ENCODE measurements around the gene LARGE2.

Gene LARGE2

GRCh38 chr11:45931739-45932138 lies 9.3 kb downstream of the LARGE2 start:
- DNase-seq, result no peak

GRCh38 chr11:45932217-45932616 lies 9.8 kb downstream of the LARGE2 start:
- no peak for DNase-seq

DNA sequence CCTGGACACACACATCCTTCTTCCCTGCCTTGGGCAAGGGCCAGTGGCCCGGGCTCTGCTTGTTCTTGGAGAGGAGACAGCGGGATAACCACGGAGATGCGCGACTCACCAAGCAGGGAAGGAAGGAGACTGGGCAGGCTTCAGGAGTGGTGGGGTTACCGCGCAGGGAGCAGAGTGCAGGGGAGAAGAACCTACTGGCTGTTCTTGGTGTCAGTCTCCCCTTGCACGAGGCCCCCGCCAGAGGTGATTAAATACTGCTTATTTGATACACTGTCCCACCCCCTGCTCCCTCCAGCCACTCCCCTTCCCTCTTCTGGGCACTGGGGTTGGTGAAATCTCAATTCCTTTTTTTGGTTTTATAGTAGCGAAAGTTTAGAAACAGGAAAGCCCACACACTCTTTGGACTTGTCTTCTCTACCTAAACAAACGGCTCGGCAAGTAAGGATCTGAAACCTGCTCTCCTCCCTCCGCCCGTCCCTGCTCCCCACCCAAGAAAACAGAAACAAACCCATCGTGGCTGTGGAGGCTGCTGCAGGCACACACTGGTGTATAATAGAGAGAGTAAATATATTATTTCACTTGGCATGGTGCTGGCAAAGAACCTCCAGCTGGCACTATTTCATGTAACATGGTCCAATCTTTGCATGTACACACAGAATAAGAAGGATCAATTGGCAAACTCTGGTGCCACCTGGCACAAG lies 10.8 kb downstream of the LARGE2 start:
- no peak for DNase-seq

DNA sequence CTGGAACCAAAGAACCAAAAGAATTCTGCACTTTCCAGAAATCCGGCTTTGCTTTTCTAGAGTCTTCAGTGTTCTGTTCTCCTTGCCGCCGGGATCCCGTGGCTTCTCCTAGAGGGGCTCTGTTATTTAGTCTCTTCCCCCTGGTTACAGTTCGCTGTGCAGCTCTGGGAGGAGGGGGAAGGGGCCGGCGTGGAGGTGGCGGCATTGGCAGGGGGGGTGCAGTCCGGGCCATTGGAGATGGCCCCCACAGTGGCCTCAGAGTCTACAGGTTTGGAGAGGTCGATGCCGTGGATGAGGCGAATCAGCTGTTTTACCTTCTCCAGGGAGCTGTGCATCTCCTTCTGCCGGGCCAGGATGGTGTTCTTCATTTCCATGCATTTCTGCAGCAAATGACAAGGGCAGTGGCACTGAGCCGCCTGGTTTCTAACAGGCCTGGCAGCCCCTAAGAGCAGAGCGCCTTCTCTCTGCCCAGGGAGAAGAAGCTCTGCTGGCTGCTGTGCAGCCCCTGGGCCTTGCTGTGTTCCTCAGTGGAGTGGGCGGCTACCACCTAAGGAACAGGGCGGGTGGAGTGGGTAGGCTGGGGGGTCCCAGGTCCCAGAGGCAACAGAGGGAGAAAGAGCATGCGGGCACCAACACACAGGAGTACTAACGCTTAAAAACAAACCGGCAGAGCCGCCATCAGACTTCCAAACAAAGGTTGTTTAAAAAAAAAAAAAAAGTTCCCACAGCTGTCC lies 11.6 kb downstream of the LARGE2 start:
- no peak for DNase-seq

- DNase-seq, result no peak
Observed at GRCh38 chr11:45934580-45935318, 12.3 kb downstream of the LARGE2 start.

DNA sequence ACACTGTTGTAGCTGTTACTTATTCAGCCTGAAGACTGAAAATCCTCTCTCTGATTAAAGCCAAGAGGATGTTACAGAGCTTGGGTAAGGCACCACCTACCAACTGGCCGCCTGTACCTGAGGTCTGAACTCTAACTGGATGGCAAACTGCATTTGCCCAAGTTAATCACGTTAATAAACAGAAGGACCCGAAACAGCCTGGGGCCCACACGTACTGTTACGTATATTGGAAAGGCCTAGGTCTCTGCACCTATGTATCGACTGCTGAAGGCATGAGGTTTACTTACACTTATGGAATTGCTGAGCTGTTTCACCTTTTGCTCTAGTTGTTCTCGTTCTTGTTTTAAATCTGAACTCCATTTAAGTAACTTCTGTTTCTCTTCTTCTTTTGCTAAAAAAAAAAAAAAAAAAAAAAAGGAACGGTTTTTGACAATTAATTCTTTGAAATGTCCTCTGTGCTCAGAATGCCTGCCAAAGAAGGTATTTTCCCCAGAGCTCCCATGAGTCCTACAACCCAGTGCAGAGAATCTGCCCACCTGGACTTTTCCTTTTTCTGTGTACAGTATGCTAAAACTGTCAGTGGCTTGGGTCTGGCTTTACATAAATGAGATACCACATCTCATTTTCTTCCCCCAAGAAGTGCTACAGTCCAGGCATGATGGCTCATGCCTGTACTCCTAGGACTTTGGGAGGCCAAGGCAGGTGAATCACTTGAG lies 13.1 kb downstream of the LARGE2 start:
- no peak for DNase-seq

DNA sequence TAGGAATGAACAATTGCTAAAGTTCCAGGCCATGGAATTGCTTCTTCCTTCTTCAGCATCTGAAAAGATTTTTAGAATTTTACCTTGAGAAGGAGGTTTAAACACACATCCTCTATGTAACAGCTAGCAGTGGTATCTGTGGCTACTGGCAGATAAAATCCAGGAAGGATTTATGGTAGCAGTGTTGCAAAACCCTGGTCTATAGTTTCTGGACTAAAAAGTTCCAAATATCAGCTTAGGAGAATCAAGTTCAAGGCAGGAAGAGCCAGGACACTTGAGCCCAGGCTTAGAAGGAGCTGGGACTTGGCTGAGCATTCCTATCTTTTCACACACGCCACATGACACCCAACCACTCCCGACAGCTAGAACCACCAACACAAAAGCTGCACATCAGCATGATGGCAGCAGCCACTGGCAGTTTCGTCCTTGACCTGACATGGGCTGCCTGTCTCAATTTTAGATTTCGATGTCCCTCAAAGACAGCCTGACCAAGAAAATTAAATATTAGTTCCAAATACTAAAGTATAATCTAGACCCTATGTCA lies 14.1 kb downstream of the LARGE2 start:
- no peak for DNase-seq

GRCh38 chr11:45937916-45938315 lies 15.5 kb downstream of the LARGE2 start:
- no peak for DNase-seq

GRCh38 chr11:45939836-45940235 lies 17.4 kb downstream of the LARGE2 start:
- no peak for DNase-seq

DNA sequence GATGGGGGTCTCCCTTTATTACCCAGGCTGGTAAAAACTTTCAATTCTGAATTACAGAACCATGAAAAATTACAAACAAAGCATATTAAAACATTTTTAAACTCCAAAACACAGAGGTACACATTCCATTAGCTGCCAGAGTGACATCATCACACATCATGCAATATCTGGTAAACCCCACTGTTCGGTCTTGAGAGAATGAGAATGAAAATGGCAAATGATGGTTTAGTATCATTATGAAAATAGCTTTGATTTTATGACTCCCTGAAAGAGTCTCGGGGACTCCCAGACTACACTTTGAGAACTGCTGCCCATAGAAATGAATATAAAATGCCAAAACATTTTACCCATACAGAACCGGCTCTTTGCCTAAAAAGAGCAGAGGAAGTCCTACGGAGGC lies 18.8 kb downstream of the LARGE2 start:
- DNase-seq, result no peak

- no peak for DNase-seq
Observed at GRCh38 chr11:45942381-45942780, 19.9 kb downstream of the LARGE2 start.

DNA sequence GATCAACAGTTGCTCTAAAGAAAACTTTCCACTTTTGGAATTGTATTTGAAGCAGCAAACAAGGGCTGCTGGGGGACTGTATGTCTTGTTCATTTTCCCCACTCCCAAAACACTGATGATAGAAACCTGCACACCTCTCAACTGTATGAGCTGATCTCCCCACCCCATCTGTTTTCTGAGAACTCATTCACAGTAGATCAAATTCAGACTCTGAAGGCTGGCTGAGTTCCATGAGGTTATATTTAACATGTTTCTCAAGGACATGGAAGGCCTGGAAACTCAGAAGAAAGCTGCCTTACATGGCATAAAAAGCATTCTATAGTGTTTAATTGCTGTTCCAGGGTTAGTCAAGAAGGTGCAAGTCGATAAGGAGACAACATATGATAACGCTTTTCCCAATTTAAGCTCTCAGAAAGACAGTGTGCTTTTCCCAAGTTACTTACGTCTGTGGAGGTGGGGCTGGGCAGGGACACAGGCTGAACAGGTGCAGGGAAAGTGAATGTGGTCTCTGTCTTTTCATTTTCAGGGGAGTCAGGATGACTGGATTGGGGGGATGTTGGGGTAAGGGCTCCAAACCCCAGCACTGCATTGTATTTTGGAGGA lies 23.0 kb downstream of the LARGE2 start:
- DNase-seq, result no peak

DNA sequence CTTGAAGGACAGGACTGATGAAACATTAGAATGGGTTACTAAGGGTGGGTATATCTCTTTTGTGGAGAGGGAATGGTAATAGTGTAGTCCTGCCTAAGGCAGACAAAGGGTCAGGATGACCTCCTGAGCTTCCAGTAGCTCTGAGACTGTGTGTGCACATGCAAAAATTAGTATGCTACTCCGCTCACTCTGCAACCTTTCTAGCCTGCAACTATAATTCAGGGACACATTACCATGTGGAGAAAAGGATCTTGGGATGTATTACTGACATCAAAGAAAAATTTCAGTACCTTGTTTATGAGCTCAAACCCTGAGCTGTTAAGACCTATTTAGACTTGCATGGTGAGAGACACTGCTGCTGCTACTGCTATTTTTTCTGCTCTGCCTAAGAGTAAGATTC lies 25.4 kb downstream of the LARGE2 start:
- no peak for DNase-seq

GRCh38 chr11:45948356-45948755 lies 25.9 kb downstream of the LARGE2 start:
- no peak for DNase-seq

- DNase-seq, result no peak
Observed at GRCh38 chr11:45949992-45950407, 27.5 kb downstream of the LARGE2 start.

- DNase-seq, result no peak
Observed at GRCh38 chr11:45959851-45960250, 37.4 kb downstream of the LARGE2 start.

DNA sequence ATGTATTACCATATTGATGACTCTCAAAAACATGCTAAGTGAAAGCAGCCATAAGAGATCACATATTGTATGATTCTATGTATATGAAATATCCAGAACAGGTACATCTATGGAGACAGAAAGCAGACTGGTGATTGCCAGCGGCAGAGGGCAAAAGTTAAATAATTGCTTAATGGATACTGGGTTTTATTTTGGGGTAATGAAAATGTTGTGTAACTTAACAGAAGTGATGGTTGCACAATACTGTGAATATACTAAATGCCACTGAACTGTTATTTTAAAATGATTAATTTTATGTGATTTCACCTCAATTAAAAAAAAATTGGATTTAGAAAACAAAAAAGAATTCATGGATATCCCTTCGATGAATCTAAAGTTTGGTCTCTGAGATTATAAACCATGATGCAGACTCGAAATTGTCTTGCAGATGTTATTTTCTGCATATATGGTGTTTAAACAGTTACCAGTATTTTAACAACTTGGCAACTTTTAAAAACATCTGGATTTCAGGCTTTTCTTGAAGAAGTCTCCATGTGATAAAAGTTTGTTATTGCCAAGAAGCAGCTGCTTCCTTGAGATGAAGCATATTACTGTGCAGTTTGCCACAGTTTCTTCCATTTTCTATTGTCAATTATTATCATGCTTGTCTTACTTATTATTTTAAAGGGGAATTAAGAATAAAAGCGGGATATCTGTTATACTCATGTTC lies 38.1 kb downstream of the LARGE2 start:
- no peak for DNase-seq

DNA sequence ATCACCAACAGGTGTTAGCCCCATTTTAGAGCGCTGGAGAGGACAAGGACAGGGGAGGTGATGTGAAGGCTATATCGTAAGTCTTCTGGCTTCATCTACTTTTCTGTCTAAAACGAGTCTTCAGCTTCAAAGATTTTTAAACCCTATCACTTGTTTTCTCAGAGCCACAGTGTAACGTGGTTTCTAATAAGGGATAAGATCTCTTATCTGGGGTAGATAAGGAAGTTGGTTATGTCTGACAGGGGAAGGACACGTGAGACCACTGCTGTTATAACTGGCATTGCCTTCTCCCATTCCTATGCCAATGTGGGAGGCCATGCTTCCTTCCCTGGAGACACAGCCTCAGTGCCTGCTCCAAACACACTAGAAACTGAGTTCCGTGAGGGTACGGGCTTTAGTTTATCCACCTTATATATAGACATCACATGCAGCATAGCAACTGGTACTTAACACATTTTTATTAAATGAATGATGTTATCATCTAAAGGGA lies 39.3 kb downstream of the LARGE2 start:
- no peak for DNase-seq

DNA sequence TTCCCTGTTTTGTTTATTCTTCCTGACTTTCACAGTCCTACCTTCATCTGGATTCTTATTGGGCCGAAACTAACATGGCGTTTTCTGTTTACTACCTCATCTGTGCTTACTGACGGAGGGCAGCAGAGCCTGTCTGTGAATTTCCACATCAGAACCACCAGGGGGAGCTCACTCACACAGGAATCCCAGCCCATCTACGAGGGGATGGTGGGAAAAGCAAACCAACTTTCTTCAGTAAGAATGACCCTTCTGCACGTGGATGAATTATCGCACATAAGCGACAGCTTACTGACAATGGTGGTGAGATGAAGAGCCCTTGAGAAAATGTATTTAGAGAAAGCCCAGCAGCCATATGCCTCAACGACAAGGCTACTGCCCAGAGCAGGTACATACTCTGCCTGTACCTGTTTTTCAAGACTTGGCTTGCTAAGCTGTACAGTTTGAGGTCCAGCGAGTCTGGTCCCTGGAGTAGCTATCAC lies 42.5 kb downstream of the LARGE2 start:
- peak; percentile 58 for DNase-seq

DNA sequence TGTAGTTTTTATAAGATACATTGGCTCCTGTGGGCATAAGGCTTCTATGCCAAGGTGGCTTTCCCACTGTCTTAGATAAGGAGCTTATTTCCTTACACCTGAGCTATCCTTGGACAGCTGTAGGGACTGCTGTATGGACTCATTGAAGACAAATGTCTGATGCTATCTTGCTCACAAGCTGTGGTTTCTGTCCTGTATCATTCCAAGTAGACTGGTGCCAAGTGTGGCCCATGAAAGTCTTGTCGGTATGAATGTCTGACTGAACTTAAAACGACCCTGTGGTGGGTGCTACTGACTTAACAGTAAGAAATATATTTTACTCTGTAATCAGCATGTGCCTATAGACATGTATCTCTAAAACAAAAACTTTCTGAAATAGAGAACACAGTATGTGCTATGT lies 45.0 kb downstream of the LARGE2 start:
- DNase-seq, result no peak

- no peak for DNase-seq
Observed at GRCh38 chr11:45968901-45969300, 46.4 kb downstream of the LARGE2 start.

DNA sequence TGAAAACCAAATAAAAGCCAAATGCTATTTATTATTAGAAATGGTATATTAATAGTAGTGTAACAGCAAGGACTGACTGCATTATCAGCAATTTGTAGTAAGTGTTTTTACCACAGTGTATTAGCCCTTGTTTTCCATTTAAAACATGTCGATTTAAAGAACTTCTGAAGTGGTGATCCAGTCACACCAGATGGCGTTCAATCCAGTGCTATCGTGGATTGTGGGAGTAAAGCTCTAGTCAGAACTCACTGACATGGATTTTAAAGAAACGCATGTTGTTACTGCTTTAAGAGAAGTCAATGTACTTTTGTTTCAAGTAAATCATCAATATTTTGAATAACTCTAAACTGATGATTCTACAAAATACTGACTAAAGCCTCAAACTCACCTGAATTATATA lies 51.1 kb downstream of the LARGE2 start:
- no peak for DNase-seq
